GM12878 (cell line): Measurements from ENCODE around the gene ITPR2. TPM values are rescaled to one million over a fixed set of nuclear protein-coding genes. Genes with fewer than 3 reads are reported as not detected.

Experiments used
- CBX5 ChIP-seq: sonication (generic); IDR thresholded peaks from 2 replicates; pipeline ENCODE4 v1.6.1; 2016; ENCODE audit warnings: low read depth, moderate library complexity, mild to moderate bottlenecking, inconsistent platforms
- NKRF ChIP-seq: fragments of 450-650 bp; conservative IDR thresholded peaks from 2 replicates; pipeline ENCODE4 v1.6.1; 2017; ENCODE audit warnings: mild to moderate bottlenecking, moderate library complexity
- PRDM15 ChIP-seq: fragments of 450-650 bp; formaldehyde crosslinking; IDR thresholded peaks from 2 replicates; pipeline ENCODE4 v1.4.0; 2020; ENCODE audit warnings: mild to moderate bottlenecking, moderate library complexity
- RUNX3 ChIP-seq: IDR thresholded peaks from 2 replicates; pipeline ENCODE4 v1.6.1; 2012; ENCODE audit warnings: low read length, inconsistent platforms
- YBX1 ChIP-seq: fragments of 450-650 bp; IDR thresholded peaks from 2 replicates; pipeline ENCODE4 v1.6.1; 2016; ENCODE audit warnings: antibody characterized with exemption
- polyA plus RNA-seq, 11 experiments: library from polyadenylated mRNA; depleted of rRNA in 4 of 11; unstranded in 6 of 11; stranded (reverse) in 5 of 11; fragments of >200 nt; fragmentation: Nextera tagmentation in 4 of 11; fragmentation: Illumina TruSeq in 1 of 11; extraction: Ambion mirVana in 4 of 11; extraction: Trizol in 1 of 11; gene quantifications; 1 replicate in 1 of 11; 2 replicates in 10 of 11; pipeline versions ENCODE4 v1.2.1 to v1.2.3, GENCODE V29; 2011 to 2016; ENCODE audit warnings: inconsistent platforms in 2 of 11, missing spikeins in 2 of 11, low read depth in 1 of 11
- total RNA-seq, 4 experiments: library from RNA; depleted of rRNA in 3 of 4; stranded (reverse); fragments of >200 nt in 3 of 4; fragmentation: Illumina TruSeq in 1 of 4; extraction: Trizol in 1 of 4; gene quantifications; 2 replicates each; pipeline versions ENCODE4 v1.2.1 to v1.2.3, GENCODE V29; 2013 to 2021
- TF ChIP-seq, protein P1 (sequence below): IDR thresholded peaks from 2 replicates; pipeline ENCODE4 v1.6.1; 2012; ENCODE audit warnings: improper control_type of control experiment, low read depth, low read length; ENCODE audit not compliant: insufficient replicate concordance

Gene ITPR2
- total and polyA plus RNA-seq, 10 of the 15 experiments (the other 5 are each of a cell fraction or from before 2014, with no cell fraction given), result 7.5 to 76.2 (median 47.1) TPM

DNA sequence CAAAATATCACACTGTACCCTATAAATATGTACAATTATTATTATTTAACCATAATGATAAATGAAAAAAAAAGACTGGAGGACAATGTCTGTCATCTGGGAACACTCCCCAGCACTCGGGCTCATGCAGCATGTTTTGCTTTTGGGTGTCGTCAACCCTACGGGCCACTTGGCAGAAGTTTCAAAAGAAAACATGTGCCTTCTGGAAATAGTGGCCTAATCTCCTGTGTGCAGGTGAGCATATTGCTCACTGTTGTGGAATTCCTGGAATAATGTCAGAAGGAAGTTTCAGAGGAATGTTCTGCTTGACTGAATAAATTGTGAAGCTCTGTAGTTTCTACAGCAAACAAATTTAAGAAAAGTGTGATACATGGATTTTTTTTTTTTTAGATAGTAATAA lies 339.3 kb downstream of the ITPR2 start (continued):
- TF ChIP-seq PRDM15 (CRISPR knock-in tag), result no peak
- TF ChIP-seq, protein P1, sequence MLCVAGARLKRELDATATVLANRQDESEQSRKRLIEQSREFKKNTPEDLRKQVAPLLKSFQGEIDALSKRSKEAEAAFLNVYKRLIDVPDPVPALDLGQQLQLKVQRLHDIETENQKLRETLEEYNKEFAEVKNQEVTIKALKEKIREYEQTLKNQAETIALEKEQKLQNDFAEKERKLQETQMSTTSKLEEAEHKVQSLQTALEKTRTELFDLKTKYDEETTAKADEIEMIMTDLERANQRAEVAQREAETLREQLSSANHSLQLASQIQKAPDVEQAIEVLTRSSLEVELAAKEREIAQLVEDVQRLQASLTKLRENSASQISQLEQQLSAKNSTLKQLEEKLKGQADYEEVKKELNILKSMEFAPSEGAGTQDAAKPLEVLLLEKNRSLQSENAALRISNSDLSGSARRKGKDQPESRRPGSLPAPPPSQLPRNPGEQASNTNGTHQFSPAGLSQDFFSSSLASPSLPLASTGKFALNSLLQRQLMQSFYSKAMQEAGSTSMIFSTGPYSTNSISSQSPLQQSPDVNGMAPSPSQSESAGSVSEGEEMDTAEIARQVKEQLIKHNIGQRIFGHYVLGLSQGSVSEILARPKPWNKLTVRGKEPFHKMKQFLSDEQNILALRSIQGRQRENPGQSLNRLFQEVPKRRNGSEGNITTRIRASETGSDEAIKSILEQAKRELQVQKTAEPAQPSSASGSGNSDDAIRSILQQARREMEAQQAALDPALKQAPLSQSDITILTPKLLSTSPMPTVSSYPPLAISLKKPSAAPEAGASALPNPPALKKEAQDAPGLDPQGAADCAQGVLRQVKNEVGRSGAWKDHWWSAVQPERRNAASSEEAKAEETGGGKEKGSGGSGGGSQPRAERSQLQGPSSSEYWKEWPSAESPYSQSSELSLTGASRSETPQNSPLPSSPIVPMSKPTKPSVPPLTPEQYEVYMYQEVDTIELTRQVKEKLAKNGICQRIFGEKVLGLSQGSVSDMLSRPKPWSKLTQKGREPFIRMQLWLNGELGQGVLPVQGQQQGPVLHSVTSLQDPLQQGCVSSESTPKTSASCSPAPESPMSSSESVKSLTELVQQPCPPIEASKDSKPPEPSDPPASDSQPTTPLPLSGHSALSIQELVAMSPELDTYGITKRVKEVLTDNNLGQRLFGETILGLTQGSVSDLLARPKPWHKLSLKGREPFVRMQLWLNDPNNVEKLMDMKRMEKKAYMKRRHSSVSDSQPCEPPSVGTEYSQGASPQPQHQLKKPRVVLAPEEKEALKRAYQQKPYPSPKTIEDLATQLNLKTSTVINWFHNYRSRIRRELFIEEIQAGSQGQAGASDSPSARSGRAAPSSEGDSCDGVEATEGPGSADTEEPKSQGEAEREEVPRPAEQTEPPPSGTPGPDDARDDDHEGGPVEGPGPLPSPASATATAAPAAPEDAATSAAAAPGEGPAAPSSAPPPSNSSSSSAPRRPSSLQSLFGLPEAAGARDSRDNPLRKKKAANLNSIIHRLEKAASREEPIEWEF, result no peak
- TF ChIP-seq CBX5, result no peak
- no peak for TF ChIP-seq NKRF
- TF ChIP-seq YBX1, result no peak
- TF ChIP-seq RUNX3, result no peak
- TF ChIP-seq, all 136 proteins: peak for 0
